B cell (primary cell): ENCODE results near the gene DEAF1.

Source experiments
- CTCF ChIP-seq: fragments of 200-600 bp; IDR thresholded peaks from one replicate; pipeline ENCODE4 v1.8.0; 2022; ENCODE audit warnings: antibody characterized with exemption, mild to moderate bottlenecking
- EZH2 ChIP-seq: IDR thresholded peaks from 2 replicates; pipeline ENCODE4 v1.6.1; 2012; ENCODE audit warnings: borderline replicate concordance, low read depth, mild to moderate bottlenecking, moderate library complexity, low read length; ENCODE audit not compliant: insufficient read depth, poor library complexity, severe bottlenecking

- no peak for TF ChIP-seq CTCF
- TF ChIP-seq EZH2: no peak
Observed at GRCh38 chr11:665062-665703, 29.8 kb downstream of the DEAF1 start.
